ENCODE results near the gene ZNF18.
"Not testable (repeated sequence)": the region's sequence is repeated elsewhere in the genome, so short reads cannot be mapped to it uniquely, and the experiment has no call there.

ZNF18 gene

GRCh38 chr17:11943759-11944347 lies 53.4 kb downstream of the ZNF18 start:
- Histone ChIP-seq H3K36me3 (ENCODE audit: insufficient read depth, low read length) (no peaks in the 10 kb centered on the region), H3K9ac (ENCODE audit: low read length) (no peak overlapping the region), H3K9me3 (ENCODE audit: low read length) (no peaks in the 10 kb centered on the region), H3K4me1 (ENCODE audit: insufficient read depth, low read length) (no peaks in the 10 kb centered on the region), H3K27me3 (ENCODE audit: control insufficient read depth in 1 of 2, insufficient read depth in 2 of 2, low read length in 2 of 2) (no peaks in the 10 kb centered on the region), H3K27ac (ENCODE audit: low read depth, low read length) (no peak overlapping the region), H3K4me3 (ENCODE audit: low read depth in 1 of 2, low read length in 2 of 2) (no peak overlapping the region)

- not testable (repeated sequence) for H3K36me3 ChIP-seq (ENCODE audit: insufficient read depth, low read length)
These were observed 54.2 kb downstream of the ZNF18 start for GRCh38 chr17:11943086-11943485.

GRCh38 chr17:11940904-11941303 lies 56.4 kb downstream of the ZNF18 start:
- Histone ChIP-seq H3K9me3 (ENCODE audit: low read length) (no peaks in the 10 kb centered on the region), H3K4me1 (ENCODE audit: insufficient read depth, low read length) (no peaks in the 10 kb centered on the region), H3K27ac (ENCODE audit: low read depth, low read length) (no peak overlapping the region), H3K4me3 (ENCODE audit: low read depth in 1 of 2, low read length in 2 of 2) (no peak overlapping the region), H3K27me3 (ENCODE audit: control insufficient read depth in 1 of 2, insufficient read depth in 2 of 2, low read length in 2 of 2) (no peaks in the 10 kb centered on the region), H3K36me3 (ENCODE audit: insufficient read depth, low read length) (no peaks in the 10 kb centered on the region), H3K9ac (ENCODE audit: low read length) (no peak overlapping the region)

More at GRCh38 chr17:11943086-11943485, 54.2 kb downstream of the ZNF18 start:
- not testable (repeated sequence) for H3K27ac ChIP-seq (ENCODE audit: low read depth, low read length); H3K9me3 ChIP-seq (ENCODE audit: low read length); H3K4me1 ChIP-seq (ENCODE audit: insufficient read depth, low read length); H3K9ac ChIP-seq (ENCODE audit: low read length); H3K4me3 ChIP-seq (ENCODE audit: low read depth in 1 of 2, low read length in 2 of 2); H3K27me3 ChIP-seq (ENCODE audit: control insufficient read depth in 1 of 2, insufficient read depth in 2 of 2, low read length in 2 of 2)

GRCh38 chr17:11935734-11936406 lies 61.4 kb downstream of the ZNF18 start:
- H3K27me3 ChIP-seq (ENCODE audit: control insufficient read depth in 1 of 2, insufficient read depth in 2 of 2, low read length in 2 of 2) = no peaks in the 10 kb centered on the region
- H3K4me1 ChIP-seq (ENCODE audit: insufficient read depth, low read length) = no peaks in the 10 kb centered on the region
- no peak overlapping the region for H3K9ac ChIP-seq (ENCODE audit: low read length)
- no peak overlapping the region for H3K27ac ChIP-seq (ENCODE audit: low read depth, low read length)
- no peaks in the 10 kb centered on the region for H3K9me3 ChIP-seq (ENCODE audit: low read length)
- no peaks in the 10 kb centered on the region for H3K36me3 ChIP-seq (ENCODE audit: insufficient read depth, low read length)
- H3K4me3 ChIP-seq (ENCODE audit: low read depth in 1 of 2, low read length in 2 of 2) = no peak overlapping the region

- Histone ChIP-seq H3K36me3 (ENCODE audit: insufficient read depth, low read length) (no peaks in the 10 kb centered on the region), H3K27me3 (ENCODE audit: control insufficient read depth in 1 of 2, insufficient read depth in 2 of 2, low read length in 2 of 2) (no peaks in the 10 kb centered on the region), H3K27ac (ENCODE audit: low read depth, low read length) (no peak overlapping the region), H3K9me3 (ENCODE audit: low read length) (no peaks in the 10 kb centered on the region), H3K4me3 (ENCODE audit: low read depth in 1 of 2, low read length in 2 of 2) (no peak overlapping the region), H3K4me1 (ENCODE audit: insufficient read depth, low read length) (no peaks in the 10 kb centered on the region), H3K9ac (ENCODE audit: low read length) (no peak overlapping the region)
These were observed 64.9 kb downstream of the ZNF18 start for GRCh38 chr17:11932337-11932898.

GRCh38 chr17:11928436-11928835 lies 68.8 kb downstream of the ZNF18 start:
- Histone ChIP-seq H3K4me1 (ENCODE audit: insufficient read depth, low read length) (peaks cover 3% of the 10 kb centered on the region), H3K27ac (ENCODE audit: low read depth, low read length) (no peak overlapping the region), H3K4me3 (ENCODE audit: low read depth in 1 of 2, low read length in 2 of 2) (no peak overlapping the region), H3K9ac (ENCODE audit: low read length) (no peak overlapping the region), H3K27me3 (ENCODE audit: control insufficient read depth in 1 of 2, insufficient read depth in 2 of 2, low read length in 2 of 2) (no peaks in the 10 kb centered on the region), H3K9me3 (ENCODE audit: low read length) (no peaks in the 10 kb centered on the region), H3K36me3 (ENCODE audit: insufficient read depth, low read length) (no peaks in the 10 kb centered on the region)
